RWPE1 (cell line): ENCODE measurements around the gene KRTAP10-10.
"Not testable (repeated sequence)": the region's sequence is repeated elsewhere in the genome, so short reads cannot be mapped to it uniquely, and the experiment has no call there.

Experiments used
- CTCF ChIA-PET: fragments of 350-600 bp; sonication (Branson Sonifier 250); formaldehyde crosslinking; extraction: SDS; loops from one replicate; lab custom pipeline; 2021; lab: Yijun Ruan, JAX
- POLR2A ChIA-PET: fragments of 400-600 bp; formaldehyde crosslinking; extraction: SDS; loops from one replicate; lab custom pipeline; 2020; ENCODE audit warnings: antibody characterized with exemption; ENCODE audit not compliant: low non-redundant PET; lab: Yijun Ruan, JAX
- DNase-seq: peaks from one replicate; pipeline ENCODE4 v3.0.0; 2012; ENCODE audit warnings: low spot score
- H3K27ac ChIP-seq: fragments of 450-650 bp; 2 replicates; pipeline ENCODE4 v1.5.1; 2017
- TF ChIP-seq, protein P1 (sequence below): fragments of 450-650 bp; conservative IDR thresholded peaks from 2 replicates; pipeline ENCODE4 v1.5.1; 2017; ENCODE audit warnings: low read depth, mild to moderate bottlenecking

Gene KRTAP10-10

DNA sequence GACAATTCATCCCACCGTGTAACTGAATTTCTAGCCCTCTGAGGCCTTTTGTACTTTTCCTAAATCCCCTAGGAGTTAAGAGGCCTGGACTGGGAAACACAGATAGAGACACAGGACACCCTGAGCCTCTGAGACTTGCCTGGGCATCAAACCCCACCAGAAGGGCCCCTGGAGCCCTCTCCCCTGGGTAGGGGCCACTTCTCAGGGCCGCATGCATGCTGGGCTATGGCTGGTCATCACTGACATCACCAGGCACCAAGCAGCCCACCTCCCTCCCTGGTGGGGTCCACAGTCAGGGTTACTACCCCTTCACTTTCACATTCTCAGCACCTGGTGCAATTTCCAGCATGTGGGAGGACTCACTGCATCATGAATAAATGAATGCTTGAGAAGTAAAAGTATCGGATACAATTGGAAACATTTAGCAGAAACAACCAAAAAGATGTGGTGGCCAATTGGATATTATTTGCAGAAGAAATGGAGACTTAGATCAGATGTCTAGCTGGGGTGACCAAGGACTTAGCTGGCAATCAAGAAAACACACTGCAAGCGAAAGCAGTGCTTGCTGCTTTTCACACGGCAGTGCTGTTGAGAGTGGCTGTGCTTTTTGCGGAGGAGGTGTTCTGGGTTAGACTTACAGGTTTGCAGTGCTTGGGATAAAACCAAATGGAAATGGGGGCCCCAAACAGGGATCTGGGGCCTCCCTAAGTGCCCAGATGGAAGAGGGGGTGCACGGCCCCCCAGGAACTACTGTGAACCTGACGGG, 37.7 kb upstream of the KRTAP10-10 start:
- TF ChIP-seq, protein P1, sequence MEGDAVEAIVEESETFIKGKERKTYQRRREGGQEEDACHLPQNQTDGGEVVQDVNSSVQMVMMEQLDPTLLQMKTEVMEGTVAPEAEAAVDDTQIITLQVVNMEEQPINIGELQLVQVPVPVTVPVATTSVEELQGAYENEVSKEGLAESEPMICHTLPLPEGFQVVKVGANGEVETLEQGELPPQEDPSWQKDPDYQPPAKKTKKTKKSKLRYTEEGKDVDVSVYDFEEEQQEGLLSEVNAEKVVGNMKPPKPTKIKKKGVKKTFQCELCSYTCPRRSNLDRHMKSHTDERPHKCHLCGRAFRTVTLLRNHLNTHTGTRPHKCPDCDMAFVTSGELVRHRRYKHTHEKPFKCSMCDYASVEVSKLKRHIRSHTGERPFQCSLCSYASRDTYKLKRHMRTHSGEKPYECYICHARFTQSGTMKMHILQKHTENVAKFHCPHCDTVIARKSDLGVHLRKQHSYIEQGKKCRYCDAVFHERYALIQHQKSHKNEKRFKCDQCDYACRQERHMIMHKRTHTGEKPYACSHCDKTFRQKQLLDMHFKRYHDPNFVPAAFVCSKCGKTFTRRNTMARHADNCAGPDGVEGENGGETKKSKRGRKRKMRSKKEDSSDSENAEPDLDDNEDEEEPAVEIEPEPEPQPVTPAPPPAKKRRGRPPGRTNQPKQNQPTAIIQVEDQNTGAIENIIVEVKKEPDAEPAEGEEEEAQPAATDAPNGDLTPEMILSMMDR = no peak
- ChIA-PET POLR2A (no interaction called here), CTCF (no interaction called here)
- DNase-seq = no peak
- no peak overlapping the region for H3K27ac ChIP-seq

DNA sequence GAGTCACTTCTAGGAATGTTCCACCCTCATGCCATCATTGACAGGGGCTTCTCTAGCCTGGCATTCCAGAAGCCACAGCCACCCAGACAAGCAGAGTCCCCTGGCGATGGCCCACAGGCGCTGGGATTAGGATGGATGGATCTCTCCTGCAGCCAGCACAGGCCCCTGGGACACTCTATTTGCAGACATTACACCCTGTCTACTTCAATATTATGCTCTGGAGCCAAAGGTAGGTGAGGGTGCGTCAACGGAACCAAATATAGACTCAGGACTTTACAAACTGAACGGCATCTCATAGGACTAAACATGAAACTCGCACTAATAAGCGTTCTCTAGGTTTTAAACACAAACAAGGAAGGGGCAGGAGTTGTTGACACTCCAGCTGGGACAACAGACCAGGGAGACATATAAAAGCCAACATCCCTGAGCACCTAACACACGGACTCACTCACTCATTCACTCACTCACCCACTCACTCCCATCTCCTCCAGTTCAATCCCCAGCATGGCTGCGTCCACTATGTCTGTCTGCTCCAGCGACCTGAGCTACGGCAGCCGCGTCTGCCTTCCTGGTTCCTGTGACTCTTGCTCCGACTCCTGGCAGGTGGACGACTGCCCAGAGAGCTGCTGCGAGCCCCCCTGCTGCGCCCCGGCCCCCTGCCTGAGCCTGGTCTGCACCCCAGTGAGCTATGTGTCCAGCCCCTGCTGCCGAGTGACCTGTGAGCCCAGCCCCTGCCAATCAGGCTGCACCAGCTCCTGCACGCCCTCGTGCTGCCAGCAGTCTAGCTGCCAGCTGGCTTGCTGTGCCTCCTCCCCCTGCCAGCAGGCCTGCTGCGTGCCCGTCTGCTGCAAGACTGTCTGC, 36.8 kb upstream of the KRTAP10-10 start, which contains the start of gene KRTAP10-7:
KRTAP10-7 (plus strand) TSS at position 480 of the 861 bp plus-strand sequence; CDS start at position 505, 25 bp downstream.
- H3K27ac ChIP-seq, DNase-seq, POLR2A ChIA-PET: not testable (repeated sequence)
- CTCF ChIA-PET = interaction anchor here (0.6 kb wide), 2 partner anchors 164 to 1140 kb away, joined by 3 to 4 read pairs; no protein-coding TSS in a partner anchor

DNA sequence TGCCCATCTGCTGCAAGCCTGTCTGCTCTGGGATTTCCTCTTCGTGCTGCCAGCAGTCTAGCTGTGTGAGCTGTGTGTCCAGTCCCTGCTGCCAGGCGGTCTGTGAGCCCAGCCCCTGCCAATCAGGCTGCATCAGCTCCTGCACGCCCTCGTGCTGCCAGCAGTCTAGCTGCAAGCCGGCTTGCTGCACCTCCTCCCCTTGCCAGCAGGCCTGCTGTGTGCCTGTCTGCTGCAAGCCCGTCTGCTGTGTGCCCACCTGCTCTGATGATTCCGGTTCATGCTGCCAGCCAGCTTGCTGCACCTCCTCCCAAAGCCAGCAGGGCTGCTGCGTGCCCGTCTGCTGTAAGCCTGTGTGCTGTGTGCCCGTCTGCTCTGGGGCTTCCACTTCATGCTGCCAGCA, 36.1 kb upstream of the KRTAP10-10 start:
- H3K27ac ChIP-seq = not testable (repeated sequence)

DNA sequence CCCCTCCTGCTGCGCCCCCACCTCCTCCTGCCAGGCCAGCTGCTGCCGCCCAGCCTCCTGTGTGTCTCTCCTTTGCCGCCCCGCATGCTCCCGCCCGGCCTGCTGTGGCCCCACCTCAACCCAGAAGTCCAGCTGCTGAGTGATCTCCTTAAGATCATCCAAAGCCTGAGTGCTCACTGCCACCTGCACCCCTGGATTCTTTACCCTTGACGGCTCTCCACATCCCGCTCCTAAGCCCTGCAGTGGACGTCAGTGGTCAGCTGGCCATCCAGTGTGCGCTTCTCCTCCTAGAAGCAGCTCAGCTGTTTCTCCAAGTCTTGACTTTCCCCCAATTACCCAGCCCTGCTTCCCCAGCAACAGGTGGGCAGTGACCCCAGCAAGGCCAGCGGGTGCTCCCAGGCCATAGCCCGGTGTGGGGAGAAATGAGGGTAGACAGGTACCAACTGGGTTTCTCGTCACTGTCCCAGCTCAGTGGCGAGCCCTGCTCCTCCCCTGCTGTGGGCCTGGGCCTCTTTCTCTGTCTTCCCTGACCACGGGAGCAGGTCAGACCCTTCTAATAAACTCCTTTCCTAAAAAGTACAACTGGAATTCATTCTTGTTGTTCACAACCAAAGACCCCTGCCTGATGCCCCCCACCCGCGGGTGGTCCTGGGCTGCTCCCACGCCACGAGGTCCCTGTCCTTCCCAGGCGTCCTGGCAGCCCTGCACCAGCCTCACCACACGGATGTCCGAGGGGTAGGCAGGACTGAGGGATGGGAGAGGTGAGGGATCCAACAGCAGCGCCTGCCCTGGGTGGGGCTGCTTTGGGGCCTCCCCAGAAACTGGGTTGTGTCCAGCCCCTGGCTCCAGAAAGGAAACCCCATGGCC, 35.3 kb upstream of the KRTAP10-10 start:
- H3K27ac ChIP-seq = no peak overlapping the region
- ChIA-PET POLR2A (no interaction called here), CTCF (interaction anchor here (0.6 to 0.7 kb wide), 3 partner anchors 10 to 564 kb away, joined by 3 to 4 read pairs (median 3); no protein-coding TSS in a partner anchor)
- DNase-seq = no peak
- TF ChIP-seq, protein P1 = no peak

More for the DNA sequence above, 36.1 kb upstream of the KRTAP10-10 start:
- POLR2A ChIA-PET, DNase-seq: not testable (repeated sequence)
- CTCF ChIA-PET = interaction anchor here (0.6 kb wide), 1 partner anchor 1140 kb away, joined by 4 read pairs; no protein-coding TSS in a partner anchor

DNA sequence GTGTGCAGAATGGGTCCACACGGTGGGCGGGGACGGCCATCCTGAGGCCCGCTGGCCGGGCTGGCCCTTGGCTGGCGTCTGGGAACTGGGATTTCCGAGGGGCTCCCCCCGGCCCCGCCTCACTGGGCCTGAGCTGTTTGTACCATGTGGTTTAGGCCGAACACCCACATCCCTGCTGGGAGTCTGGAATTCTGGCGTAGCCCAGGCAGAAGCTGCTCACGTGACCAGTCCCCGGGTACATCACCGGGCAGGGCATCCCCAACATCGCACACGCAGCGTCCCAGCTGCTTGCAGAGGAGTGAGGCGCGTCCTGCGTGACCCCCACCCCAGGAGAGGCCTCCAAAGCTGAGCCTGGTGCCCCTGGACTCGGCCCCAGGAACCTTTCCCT, 34.7 kb upstream of the KRTAP10-10 start:
- ChIA-PET CTCF (interaction anchor here (0.6 to 0.7 kb wide), 2 partner anchors 44 to 96 kb away, joined by 3 to 4 read pairs; partner anchors contain the start of gene KRTAP10-3), POLR2A (no interaction called here)
- H3K27ac ChIP-seq = no peak overlapping the region
- no peak for DNase-seq
- TF ChIP-seq, protein P1 = no peak

DNA sequence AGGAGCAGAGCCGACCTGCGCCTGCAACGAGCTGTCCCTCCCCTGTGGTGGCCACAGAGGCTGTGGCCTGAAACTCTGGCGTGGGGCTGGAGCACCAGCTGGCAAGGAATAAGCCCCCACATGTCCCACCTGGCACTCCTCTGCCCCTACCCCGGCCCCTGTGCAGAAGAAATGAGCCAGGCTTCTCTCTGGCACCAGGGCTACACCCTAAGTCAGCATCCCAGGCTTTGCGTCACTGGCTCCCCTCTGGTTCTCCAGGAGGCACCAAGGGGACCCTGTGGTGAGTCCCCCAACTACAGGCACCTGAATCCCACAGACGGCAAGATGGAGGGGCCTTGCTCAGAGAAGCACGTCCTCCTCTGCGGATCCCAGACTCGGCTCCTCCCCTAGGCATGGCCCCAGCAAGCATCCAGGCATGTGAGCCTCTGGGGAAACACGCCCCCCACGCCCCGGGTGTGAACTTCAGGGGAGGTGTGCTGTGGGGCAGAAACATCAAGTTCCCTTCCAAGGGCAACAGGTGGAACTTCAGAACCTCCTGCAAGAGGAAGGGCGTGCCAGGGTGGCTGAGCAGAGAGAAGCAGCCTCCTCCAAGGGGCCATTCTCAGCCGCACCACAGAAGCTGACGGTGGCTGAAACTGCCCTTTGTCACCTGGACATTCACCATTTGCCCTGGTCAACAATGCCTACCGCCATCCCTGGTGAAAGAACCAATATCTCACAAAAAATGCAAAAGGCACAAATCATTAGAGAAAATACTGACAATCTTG, 33.9 kb upstream of the KRTAP10-10 start:
- CTCF ChIA-PET = no interaction called here
- TF ChIP-seq, protein P1 = no peak
- no peak for DNase-seq

More for the DNA sequence above, 33.9 kb upstream of the KRTAP10-10 start:
- POLR2A ChIA-PET = no interaction called here
- H3K27ac ChIP-seq = no peak overlapping the region
